ENCODE results near the gene CTNND2.

CTNND2 gene

DNA sequence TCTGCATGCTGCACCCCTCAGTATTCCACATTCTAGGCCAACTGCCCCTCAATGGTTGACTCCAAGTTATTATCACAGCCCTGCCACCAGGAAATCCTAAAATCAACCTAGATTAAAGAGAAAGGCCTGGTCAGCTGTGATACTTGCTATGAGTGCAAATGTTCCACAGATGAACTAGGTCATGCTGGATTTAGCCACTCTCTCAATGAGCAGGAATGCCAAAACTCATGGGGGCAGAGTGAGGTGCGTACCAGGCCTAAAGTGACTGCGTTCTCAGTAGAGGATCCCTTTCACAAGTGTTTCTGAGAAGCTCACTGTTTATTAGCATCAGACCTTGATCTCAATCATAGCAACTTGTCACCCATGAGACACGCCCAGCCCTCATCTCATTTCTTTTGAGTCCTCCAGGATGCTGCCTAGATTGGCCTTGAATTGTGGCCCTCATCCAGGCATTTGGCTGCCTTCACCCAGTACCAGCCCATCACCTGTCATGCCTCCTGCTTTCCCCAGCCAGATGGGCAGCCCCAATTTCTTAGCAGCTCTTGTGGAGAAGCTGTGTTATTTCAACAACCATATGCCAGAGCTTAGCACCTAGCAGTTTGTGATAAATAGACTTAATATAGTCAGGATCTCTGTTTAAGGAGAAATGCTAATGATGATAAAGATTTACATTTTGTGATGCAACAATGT, 383.9 kb downstream of the CTNND2 start:
- DNase-seq (ENCODE audit: low spot score) = no peak

DNA sequence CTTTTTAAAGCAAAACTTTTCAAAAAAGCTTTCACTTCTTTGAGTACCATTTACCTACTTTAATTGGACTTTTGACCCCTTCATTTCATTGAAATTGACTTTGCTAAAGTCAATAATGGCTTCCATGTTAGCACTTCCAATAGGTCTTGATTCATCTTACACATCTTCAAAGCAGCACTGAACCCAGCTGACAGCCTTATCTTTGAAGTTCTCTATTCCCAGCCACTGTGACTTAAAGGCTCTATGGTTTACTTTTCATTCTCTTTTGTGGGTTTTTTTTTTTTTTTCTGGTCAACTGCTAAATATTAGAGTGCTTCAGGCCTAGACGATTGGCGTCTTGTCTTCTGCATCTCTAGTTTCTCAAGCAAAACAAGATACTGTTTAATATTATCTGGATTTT, 385.0 kb downstream of the CTNND2 start:
- DNase-seq (ENCODE audit: low spot score) = no peak

DNA sequence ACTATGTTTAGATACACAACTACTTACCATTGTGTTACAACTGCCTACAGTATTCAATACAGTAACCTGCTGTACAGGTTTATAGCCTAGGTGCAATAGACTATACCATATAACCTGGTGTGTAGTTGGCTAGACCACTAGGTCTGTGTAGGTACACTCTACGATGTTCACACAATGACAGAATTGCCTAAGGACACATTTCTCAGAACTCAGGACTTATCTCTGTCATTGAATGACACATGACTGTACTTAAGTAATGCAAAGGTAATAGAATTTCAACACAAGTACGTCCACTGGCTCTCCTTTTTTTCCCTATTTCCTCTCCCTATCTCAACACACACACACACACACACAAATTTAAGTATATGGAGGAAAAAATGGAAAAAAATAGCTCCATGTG, 385.6 kb downstream of the CTNND2 start:
- DNase-seq (ENCODE audit: low spot score) = no peak

DNA sequence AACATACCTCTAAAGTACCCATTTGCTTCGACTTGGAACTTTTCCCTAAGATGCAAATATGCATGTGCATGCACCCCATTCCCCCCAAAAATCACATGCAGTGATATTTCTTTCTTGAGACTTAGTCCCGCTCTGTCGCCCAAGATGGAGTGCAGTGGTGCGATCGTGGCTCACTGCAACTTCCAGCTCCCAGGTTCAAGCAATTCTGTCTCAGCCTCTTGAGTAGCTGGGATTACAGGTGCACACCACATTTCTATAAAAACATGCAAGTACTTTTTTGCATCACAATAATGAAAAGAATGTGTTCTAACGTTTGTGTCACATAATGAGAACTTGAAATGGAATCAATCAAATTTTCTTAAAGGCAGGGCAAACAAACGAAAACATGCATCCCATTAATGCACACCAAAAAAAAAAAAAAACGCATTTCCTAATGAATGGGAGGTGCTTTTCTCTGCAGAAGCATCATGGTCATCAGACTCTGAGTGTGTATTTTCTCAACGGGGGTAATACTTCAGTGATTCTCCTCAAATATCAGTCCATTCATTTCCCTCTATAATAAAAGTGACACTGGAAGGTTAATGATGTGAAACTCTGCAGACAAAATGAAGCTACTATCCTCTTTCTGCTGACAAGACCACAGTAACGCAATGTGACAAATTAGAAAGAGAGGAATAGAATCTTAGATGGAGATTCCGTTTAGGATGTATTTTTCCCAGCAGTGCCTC, 389.4 kb downstream of the CTNND2 start:
- DNase-seq (ENCODE audit: low spot score) = no peak

DNA sequence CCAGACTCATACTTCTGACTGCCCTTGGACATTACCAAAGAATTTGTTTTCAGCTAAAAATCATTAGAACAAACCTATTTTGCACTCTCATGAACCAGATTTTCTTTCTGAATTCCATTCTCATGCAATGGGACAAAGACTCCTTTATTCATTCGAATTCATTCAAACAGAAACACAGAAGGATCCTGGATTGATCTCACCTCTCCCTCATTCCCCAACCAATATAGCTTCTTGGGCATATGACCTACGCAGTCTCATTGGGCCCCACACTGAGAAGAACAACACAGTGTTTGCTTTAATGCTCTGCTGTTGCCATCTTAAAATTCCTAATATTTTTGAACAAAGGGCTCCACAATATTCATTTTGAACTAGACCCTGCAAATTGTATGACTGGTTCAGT, 392.4 kb downstream of the CTNND2 start:
- no peak for DNase-seq (ENCODE audit: low spot score)

DNA sequence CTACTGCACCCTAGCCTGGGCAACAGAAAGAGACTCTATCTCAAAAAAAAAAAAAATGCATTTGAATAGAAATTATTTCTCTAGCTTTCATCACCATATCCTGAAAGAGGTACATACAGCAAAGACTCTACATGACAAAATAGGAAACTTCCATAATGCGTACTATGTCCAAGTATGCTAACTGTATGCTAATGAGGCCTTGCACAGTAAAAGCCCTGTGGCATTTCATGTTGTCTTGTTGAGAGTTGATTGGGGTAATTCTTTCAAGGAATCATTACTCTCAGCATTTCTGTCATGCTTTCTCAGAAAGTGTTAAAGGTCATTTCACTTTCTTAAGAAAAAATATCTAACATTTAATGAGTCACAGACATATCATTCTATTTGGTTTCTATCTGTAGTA, 393.4 kb downstream of the CTNND2 start:
- no peak for DNase-seq (ENCODE audit: low spot score)

DNA sequence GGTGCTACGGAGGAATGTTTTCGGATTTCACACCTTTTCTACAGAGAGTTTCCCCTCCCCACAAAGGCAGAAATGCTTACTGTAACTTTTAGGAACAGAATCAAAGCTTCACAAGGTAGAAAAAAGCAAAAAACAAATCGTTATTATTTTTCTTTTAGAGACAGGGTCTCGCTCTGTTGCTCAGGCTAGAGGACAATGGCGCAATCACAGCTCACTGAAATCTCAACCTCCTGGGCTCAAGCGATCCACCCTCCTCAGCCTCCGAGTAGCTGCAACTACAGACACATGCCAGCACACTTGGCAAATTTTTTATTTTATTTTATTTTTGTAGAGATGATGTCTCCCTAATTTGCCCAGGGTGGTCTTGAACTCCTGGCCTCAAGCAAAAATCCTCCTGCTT, 394.5 kb downstream of the CTNND2 start:
- DNase-seq (ENCODE audit: low spot score) = no peak

DNA sequence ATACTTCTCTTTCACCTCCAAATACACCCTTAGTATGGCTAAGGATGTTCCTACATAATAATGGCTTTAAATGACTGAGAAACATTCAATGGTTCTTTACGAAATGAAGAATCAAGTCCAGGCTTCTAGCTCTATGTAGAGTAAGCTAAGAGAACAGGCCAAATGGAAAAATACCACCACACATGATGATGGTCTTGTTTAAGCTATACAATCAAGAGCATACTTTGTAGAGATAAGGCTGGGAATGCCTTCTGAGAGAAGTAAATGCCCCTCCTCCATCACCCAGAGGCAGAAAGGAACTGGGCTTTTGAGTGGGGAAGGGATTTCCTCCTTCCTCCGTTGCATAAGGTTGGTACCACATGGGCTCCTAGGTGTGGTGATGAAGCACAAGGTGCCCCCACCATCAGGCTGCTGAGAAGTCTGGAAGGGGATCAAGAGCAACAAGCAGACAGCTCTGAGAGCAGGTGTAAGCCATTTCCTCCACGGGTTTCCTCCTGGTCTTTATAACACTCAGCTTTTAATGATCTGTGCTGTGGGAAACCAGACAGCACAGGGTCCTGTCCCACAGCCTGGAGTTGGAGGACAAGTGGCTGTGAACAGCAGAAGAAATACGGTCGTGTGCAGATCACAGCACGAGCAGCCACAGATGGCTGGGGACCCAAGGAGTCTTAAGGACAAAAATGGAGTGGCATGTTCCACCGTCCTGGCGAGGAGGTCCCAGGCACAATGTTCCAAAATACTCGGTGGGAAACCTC, 396.9 kb downstream of the CTNND2 start:
- DNase-seq (ENCODE audit: low spot score) = no peak

DNA sequence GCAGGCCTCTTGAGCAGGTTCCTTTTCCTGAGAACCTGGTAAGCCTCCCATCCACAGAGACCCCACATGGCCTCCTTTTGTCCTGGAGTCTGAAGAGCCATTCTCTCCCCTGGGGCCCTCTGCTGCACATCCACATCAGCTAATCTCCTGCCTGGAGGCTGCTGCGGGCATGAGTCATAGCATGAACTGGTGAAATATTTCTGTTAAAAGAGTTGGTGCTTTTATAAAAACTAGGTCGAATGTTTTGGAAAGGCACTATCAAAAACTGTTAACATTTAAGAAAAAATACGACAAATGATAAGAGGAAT, 399.4 kb downstream of the CTNND2 start:
- DNase-seq (ENCODE audit: low spot score) = no peak

DNA sequence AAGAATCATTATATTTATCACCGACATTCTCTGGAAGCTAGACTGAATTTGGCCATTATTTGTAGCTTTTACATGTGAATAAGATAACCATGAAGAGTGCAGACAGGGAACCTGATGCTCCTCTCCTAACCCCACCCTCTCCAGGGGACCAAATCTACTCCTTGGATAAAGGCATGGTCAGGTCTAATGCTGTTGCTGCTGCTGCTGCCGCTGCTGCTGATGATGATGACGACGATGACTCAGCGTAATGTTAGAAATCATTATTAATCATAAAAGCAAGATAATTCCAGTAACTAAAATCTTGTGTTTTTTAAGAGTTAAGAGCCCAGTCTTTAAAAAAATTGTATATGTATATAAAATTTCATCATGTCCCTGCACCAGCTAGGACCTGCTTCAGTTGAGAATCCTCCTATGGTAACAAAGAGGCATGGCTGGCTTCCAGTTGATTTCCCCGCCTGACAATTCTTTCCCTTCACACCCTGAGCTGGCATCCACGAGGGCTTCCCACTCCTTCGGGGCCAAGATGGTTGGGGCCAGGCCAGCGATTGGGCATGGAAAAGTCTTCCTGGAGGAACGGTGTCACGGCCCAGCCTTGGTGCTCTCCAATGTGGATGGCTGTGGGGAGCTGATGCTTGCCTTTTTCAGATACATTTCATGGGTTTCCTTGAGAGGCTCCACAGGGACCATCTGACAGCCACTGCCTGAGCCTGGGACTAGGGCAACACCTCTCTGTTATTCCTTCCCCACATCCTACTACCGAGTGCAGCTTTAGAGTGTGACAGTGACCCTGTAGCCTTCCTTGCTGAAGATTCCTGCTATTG, 400.0 kb downstream of the CTNND2 start:
- DNase-seq (ENCODE audit: low spot score) = no peak

DNA sequence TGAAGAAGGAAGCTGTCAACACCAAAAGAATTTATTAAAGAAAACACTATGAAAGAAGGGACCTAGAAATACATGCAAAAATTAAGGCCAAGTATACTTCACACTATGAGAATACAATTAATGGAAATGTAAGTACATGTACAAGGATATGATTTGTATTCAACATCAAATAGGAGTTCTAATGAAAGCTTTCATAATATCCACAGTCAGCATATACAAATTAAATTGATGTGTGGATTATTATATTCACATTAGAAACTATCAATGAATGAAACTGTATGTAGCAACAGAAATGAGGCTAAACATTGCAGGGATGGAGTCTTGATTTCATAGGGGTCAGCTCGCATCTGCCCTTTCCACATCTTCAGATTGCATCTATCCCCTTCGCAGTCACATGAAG, 401.5 kb downstream of the CTNND2 start:
- no peak for DNase-seq (ENCODE audit: low spot score)

DNA sequence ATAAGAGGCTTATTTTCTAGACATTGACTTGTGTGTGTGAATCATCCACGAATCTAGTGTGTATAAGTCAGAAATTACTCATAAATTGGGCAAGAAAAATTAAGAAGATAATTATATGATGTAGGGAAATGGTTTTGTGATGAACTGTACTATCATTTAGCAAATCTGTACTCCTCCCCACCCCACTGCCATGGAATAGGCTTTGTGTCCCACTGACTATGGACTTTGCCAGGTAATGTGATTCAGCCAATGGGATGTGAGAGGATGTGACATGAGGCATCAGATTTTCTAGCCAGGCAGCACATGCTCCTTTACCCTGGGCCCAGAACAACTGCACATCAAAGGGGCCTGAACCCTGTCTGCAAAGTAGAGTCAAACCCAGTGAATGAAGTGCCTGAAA, 406.6 kb downstream of the CTNND2 start:
- no peak for DNase-seq (ENCODE audit: low spot score)

DNA sequence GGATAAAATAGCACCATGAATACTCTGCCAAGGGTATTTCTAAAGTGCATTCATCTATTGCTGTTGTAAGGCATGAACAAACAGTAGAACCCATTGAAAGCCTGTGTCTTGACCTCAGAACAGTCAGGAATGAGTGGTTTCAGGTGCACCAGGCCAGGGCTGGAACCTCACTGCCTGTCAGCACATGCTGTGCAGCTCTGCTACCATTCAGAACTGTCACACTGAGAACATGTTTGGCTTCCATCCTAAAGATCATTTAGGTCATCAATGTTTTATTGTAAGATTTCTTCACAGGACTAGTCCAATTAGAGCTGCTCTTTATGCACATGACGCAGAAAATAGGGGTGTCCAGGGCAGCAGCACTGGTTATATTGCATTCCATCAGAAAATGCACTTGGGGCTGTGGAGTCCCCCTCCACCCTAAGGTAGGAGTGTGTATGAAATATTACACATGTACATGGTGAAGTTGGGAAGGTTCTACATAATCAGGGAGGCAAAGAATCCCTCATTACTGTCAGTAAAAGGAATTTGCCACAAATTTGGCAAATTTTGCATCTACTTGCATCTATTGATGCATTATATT, 408.0 kb downstream of the CTNND2 start:
- no peak for DNase-seq (ENCODE audit: low spot score)

DNA sequence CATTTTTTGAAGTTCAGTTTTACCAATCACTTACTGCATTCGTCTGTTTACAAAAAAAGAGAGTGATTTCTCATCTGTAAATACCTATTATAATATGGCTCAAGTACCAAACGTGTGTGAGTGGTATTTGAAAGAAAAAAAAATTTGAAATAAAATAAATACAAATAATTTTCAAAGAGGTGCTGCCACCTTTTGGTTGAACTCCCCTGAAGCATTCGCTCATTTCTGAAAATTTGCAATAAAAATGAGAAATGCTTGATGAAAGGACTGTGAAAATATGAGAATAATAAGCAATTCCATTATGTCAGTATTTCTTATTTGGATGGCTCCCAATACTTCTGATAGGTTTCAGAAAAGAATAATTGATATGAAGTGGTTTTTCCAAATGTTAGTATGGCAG, 409.9 kb downstream of the CTNND2 start:
- no peak for DNase-seq (ENCODE audit: low spot score)

DNA sequence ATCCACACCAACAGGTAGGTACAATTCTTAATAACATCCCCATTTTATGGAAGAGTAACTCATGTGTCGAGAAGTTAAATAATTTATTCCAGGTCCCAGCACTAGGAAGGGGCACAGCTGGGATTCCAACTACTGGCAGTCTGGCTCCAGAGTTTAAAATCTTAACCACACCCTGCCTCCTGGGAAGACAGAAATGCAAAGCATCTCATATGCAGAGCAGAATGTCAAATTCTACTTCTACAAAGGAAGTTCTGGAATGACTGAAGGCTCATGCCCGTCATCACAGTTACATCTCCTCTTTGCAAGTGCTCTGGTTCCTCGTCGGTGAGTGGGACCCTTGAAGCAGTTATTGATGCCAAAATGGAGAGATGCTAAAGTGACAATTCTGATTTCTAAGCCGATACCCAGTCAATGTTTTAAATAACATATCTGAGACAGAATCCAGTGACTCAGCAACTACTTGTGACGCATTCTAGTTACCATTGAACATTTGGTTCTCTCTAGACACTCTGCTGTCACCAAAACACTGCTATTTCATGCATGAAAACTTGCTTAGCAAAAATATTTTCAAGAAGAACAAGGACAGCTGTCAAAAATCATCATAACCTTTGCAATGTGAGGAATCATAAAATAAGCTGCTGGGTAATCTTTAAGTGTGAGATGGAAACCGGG, 412.7 kb downstream of the CTNND2 start:
- DNase-seq (ENCODE audit: low spot score) = no peak

DNA sequence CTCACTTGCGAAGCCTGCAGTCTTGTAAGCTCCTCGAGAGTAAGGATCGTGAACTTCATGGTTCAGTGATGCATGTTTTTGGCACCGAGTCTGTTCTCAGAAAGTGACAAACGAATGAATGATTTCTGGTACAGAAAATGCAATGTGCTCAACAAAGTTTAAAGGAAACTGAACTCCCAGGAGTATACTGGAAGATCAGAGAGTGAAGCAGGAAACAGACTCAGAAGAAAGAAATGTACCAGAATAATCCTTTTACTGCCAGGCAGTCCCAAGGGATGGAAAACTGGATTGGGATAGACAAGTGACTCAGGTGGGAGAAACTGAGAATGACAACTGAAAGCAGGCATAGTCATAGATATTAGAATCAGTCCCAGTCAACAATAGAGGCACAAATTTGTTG, 420.6 kb downstream of the CTNND2 start:
- no peak for DNase-seq (ENCODE audit: low spot score)

DNA sequence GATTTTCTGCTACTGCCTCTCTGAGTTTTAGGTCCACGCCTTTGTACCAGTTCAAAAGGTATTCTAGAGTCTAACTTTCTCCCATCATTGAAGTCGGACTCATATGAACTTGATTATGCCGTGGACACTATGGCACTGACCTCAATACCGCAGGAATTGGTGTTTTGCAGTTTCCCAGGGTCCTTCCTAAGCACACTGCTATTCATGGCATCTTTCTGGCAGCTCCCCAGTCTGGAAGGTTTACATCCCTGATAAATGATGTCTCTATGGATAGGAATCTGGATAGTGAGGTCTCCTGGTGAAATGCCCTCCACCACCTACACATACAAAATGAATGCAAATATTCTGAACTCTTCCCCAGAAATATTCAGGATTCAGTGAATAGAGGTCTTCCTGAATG, 422.2 kb downstream of the CTNND2 start:
- DNase-seq (ENCODE audit: low spot score) = no peak

DNA sequence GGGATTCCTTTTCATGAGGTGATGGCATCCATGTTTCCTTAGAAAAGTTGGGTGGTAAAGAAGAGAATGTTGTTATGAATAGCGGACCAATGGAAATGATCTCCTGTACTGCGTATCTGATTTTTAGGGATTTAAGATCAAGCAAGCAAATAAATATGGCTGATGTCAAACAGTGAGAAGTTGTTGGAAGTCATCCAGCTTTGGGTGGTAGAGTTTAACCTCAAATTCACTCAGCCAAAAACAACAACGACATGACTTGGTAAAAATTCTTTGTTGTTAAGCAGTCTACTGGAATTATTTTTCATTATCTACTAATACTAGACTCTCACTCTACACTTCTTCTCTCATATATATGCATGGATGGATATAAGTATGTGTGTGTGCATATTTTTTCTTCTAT, 426.5 kb downstream of the CTNND2 start:
- no peak for DNase-seq (ENCODE audit: low spot score)

DNA sequence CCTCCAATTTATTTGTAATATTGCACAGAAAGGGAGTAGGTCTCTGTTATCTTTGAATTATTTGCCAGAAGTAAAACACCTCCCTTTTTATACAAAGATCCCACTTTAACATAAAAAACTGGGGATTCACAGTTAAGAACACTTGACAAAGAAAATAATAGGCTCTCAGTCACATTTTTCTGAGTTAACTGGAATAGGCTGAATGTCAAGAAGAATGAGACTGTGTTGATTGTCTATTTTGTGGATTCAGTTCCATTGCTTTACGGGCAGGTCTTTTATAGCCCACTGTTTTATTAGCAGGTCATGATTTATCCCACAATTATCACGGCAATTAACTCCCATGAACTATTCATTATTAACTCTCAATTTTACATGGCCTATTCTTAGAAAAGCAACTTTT, 427.4 kb downstream of the CTNND2 start:
- DNase-seq (ENCODE audit: low spot score) = peak; percentile 63

DNA sequence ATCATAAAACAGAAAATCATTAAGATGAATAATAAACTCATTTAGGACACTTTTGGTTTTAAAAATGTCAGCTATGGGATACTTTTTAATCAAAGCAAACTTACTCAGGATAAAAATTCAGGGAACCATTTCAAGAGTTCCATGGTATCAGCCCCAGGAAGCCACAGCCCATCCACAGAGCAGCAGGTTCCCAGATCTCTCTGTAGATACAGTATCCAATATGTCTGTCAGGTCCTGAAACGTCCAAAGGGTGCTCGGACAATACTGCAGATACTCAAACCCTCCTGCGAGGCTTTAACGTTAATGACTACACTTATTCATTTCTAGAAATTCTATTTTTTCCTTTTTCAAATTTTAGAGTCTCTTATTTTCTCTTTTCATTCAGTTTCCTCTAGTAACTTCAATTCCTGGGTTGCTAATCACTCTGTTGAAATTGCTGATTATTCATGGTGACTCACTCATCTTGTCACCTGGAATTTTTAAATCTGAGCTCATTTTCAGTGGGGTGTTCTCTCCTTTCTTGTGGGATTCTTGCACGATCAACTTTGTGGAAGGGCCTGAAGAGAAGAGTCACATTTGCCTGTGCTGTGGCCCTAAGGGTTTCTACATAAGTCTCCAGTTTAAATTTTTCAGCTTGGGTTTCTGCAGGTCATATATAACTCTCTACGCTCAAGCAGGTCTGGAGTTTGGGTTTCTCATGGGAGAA, 435.8 kb downstream of the CTNND2 start:
- DNase-seq (ENCODE audit: low spot score) = no peak

DNA sequence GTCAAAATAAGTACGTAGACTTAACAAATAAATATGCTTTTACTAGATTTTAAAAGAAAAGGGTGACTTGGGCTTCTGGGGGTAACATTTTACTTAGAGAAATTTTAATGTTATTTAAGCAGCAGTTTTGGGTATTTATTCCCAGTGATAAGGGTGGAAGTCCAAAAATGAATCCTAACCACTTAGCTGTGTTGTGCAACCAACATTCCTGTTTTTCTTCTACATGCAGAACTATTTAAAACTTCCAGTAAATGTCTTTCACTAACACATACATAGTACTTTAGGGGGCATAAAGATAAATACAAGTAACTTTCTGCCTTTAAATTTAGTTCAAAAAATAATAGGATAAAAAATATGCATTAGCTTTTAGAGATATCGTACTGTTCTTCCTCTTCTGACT, 436.7 kb downstream of the CTNND2 start:
- no peak for DNase-seq (ENCODE audit: low spot score)

Data from globus pallidus (tissue), 1 donor.